DND-41 (cell line): ENCODE measurements around the gene NGDN.

Experiments
- ATAC-seq: fragments of 200-7000 bp; cut with Tn5 transposase; 3 replicates; pipeline ENCODE4 v1.9.1; 2021; ENCODE audit warnings: low read depth; ENCODE audit not compliant: insufficient read depth
- DNase-seq: peaks from one replicate; pipeline ENCODE4 v3.0.0-alpha.2; 2020
- H2AFZ ChIP-seq: 2 replicates; pipeline ENCODE4 v1.6.0; 2012; ENCODE audit warnings: low read depth, low read length
- H3K27ac ChIP-seq: 2 replicates; pipeline ENCODE4 v1.5.1; 2012; ENCODE audit warnings: low read length, inconsistent platforms
- H3K27me3 ChIP-seq: fragments of 200-600 bp; sonication (generic); 2 replicates; pipeline ENCODE4 v1.6.0; 2012; ENCODE audit warnings: low read length, mild to moderate bottlenecking, inconsistent platforms; ENCODE audit not compliant: insufficient read depth, poor library complexity
- H3K36me3 ChIP-seq: 2 replicates; pipeline ENCODE4 v1.5.1; 2012; ENCODE audit warnings: low read length, inconsistent platforms; ENCODE audit not compliant: insufficient read depth
- H3K4me1 ChIP-seq: 2 replicates; pipeline ENCODE4 v1.5.1; 2012; ENCODE audit warnings: mild to moderate bottlenecking, low read length; ENCODE audit not compliant: insufficient read depth
- H3K4me2 ChIP-seq: 2 replicates; pipeline ENCODE4 v1.6.0; 2012; ENCODE audit warnings: mild to moderate bottlenecking, moderate library complexity, low read length, inconsistent platforms; ENCODE audit not compliant: insufficient read depth
- H3K4me3 ChIP-seq, 2 experiments: fragments of 200-600 bp in 1 of 2; shearing (Covaris generic) in 1 of 2; 2 replicates each; pipeline ENCODE4 v1.5.1; 2012 to 2016; ENCODE audit warnings: inconsistent platforms in 2 of 2, low read length in 2 of 2, mild to moderate bottlenecking in 2 of 2, low read depth in 1 of 2, moderate library complexity in 1 of 2
- H3K79me2 ChIP-seq: 2 replicates; pipeline ENCODE4 v1.6.0; 2012; ENCODE audit warnings: low read length, inconsistent platforms; ENCODE audit not compliant: insufficient read depth
- H3K9ac ChIP-seq: 2 replicates; pipeline ENCODE4 v1.6.0; 2012; ENCODE audit warnings: low read depth, mild to moderate bottlenecking, inconsistent platforms, low read length, moderate library complexity
- H3K9me3 ChIP-seq: 2 replicates; pipeline ENCODE4 v1.5.1; 2012; ENCODE audit warnings: low read length, moderate library complexity, mild to moderate bottlenecking, inconsistent platforms; ENCODE audit not compliant: insufficient read depth, severe bottlenecking
- H4K20me1 ChIP-seq: 2 replicates; pipeline ENCODE4 v1.6.0; 2012; ENCODE audit warnings: low read length; ENCODE audit not compliant: insufficient read depth
- CTCF ChIP-seq: IDR thresholded peaks from 2 replicates; pipeline ENCODE4 v1.5.1; 2012; ENCODE audit warnings: borderline replicate concordance, low read length, moderate library complexity, mild to moderate bottlenecking; ENCODE audit not compliant: poor library complexity, severe bottlenecking; ENCODE audit errors: extremely low read depth
- EZH2 ChIP-seq: IDR thresholded peaks from 3 replicates; pipeline ENCODE4 v1.6.1; 2012; ENCODE audit warnings: borderline replicate concordance, low read depth, mild to moderate bottlenecking, moderate library complexity, low read length, inconsistent platforms; ENCODE audit not compliant: severe bottlenecking

The NGDN gene

DNA sequence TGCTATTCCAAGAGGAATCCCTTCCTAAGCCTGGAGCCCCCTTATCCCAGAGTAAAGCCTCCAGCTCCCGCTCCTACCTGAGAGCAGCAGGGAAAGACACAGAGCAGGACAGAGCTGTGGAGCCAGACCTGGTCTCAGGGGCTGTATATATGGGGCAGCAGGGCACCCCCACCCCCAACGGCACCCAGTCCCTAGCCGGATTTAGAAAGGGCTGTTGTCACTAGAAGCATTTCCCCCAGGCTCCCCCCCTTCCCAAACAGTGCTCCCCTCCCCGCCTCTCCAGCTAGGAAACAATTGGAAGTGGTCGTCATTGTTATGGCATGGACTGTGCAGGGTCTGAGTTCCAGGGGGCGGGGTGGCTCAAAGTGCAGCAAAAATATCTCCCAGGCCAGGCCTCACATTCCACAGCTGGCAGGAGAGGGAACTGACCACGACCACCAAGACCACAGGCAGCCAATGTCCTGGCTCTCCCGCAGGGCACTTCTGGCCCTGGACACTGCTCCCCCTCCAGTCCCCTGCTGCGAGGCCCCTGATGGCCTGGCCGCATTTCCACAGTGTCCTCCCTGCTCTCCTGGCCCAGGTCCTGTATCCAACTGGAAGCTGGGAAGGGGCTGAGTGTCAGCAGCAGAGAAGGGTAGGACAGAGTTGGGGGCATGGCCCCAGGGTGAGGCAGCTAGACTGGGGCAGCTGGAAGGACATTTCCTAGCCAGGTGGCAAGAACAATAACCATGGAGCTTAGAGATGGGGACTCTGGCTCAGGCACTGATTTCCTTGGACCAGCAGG, 33.8 kb upstream of the NGDN start, which contains the start of gene MYH7:
Gene MYH7, minus strand, starts transcription at position 118 of the 784 bp plus-strand sequence. CDS start 1,928 bp downstream, outside the sequence.
- Histone ChIP-seq H3K9me3 (no peaks in the 10 kb centered on the region), H2AFZ (no peak within 1 kb of the TSS), H3K9ac (no peak within 1 kb of the TSS), H4K20me1 (no peaks in the 10 kb centered on the region), H3K4me2 (no peak within 1 kb of the TSS), H3K27ac (no peak within 1 kb of the TSS), H3K4me3 (no peak within 1 kb of the TSS), H3K79me2 (no peaks in the 10 kb centered on the region), H3K4me1 (no peaks in the 10 kb centered on the region), H3K36me3 (no peaks in the 10 kb centered on the region), H3K27me3 (peaks cover 23% of the 10 kb centered on the region)
- no peak for DNase-seq
- TF ChIP-seq EZH2 (no peak), CTCF (no peak)
- no peak for ATAC-seq

- TF ChIP-seq EZH2 (no peak), CTCF (no peak)
- no peaks in the 10 kb centered on the region for H3K9me3 ChIP-seq
- DNase-seq (no peak), ATAC-seq (no peak)
- H3K4me2 ChIP-seq: no peak overlapping the region
- no peak overlapping the region for H3K27ac ChIP-seq
- no peaks in the 10 kb centered on the region for H4K20me1 ChIP-seq
- H3K36me3 ChIP-seq: no peaks in the 10 kb centered on the region
- H3K27me3 ChIP-seq: peaks cover 23% of the 10 kb centered on the region
- no peaks in the 10 kb centered on the region for H3K4me1 ChIP-seq
- H2AFZ ChIP-seq: no peak overlapping the region
- no peaks in the 10 kb centered on the region for H3K79me2 ChIP-seq
- no peak overlapping the region for H3K4me3 ChIP-seq
- no peak overlapping the region for H3K9ac ChIP-seq
These were observed 33.0 kb upstream of the NGDN start for GRCh38 chr14:23436327-23437132.

DNA sequence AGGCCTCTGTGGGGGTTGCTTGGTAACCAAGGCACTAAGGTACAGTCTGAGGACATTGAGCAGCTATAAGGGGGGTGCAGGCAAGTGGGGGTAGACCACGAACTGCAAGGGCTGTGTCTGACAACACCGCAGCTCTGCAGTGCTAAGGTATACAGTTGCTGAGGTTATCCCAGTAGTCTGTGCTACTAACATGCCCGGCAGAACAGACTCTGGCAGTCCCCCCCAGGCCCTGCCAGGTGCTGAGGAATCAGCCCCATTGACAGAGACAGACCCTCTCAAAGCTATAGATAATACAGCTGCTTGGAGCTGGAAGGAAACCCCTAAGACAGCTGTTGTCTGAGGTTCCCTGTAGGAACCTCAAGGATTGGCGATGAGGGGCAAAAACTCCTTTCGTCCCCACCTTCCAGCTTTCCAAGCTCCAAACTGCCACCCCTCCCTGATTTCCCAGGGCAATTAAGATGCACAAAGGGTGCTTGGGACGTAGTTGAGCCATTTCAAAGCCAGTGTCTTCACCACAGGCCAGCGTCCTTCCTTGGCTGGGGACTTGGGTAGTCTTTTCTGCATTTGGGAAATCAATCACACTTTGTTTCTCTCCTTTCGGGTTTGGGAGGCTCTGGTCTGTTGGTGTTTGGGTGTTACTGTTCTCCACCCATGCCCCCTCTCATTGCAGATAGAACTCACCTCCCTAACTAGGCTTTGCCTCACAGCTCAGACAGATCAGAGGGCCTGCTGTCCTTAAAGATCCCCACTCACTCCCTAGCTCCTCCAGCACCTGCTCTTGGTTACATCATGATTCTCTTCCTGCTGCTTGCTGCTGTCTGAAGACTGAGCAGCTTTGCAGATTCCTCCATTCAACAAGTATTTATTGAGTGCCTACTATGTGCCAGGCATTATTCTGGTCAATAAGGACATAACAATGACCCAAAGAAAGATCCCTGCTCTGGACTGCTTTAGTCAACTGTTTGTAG, 32.1 kb upstream of the NGDN start:
- Histone ChIP-seq H3K9me3 (no peaks in the 10 kb centered on the region), H3K27ac (no peak overlapping the region), H3K4me2 (no peak overlapping the region), H3K4me1 (no peaks in the 10 kb centered on the region), H3K4me3 (no peak overlapping the region), H3K36me3 (no peaks in the 10 kb centered on the region), H3K79me2 (no peaks in the 10 kb centered on the region), H4K20me1 (no peaks in the 10 kb centered on the region), H3K9ac (no peak overlapping the region), H2AFZ (no peak overlapping the region), H3K27me3 (peaks cover 20% of the 10 kb centered on the region)
- TF ChIP-seq EZH2 (no peak), CTCF (no peak)
- ATAC-seq (no peak), DNase-seq (no peak)
